Mucosa of descending colon (tissue), 3 donors: ENCODE data around the gene ENO2. TPM values are rescaled to one million over a fixed set of nuclear protein-coding genes. Genes with fewer than 3 reads are reported as not detected.

Experiments
- ATAC-seq: fragments of 200-7000 bp; cut with Tn5 transposase; one replicate; pipeline ENCODE4 v1.9.1; 2020; ENCODE audit warnings: mild to moderate bottlenecking, moderate library complexity
- DNase-seq, 3 donors: peaks; one replicate each; pipeline ENCODE4 v3.0.0-alpha.2; 2020
- H3K36me3 ChIP-seq: fragments of 200-600 bp; one replicate; pipeline ENCODE4 v1.8.0; 2021; ENCODE audit warnings: low read depth, mild to moderate bottlenecking
- H3K4me1 ChIP-seq: fragments of 200-600 bp; one replicate; pipeline ENCODE4 v1.8.0; 2021; ENCODE audit warnings: low read depth, mild to moderate bottlenecking
- H3K4me3 ChIP-seq: fragments of 200-600 bp; one replicate; pipeline ENCODE4 v1.8.0; 2021; ENCODE audit warnings: mild to moderate bottlenecking
- H3K9me3 ChIP-seq: fragments of 200-600 bp; one replicate; pipeline ENCODE4 v1.8.0; 2021; ENCODE audit warnings: mild to moderate bottlenecking
- intact Hi-C, 2 donors: fragments of 100-400 bp; cut with DNase I in 1 of 2; cut with micrococcal nuclease in 1 of 2; formaldehyde crosslinking; loops; one replicate each; pipeline versions ENCODE4 v1.11.0 to v1.11.1; 2022; cut with DNase I, micrococcal nuclease
- total RNA-seq, 3 donors: library from RNA; stranded (reverse); fragmentation: NEBNext Ultra II Directional in 2 of 3; extraction: Animal tissue kit (Norgen Biotek cat#: 25700) in 2 of 3; gene quantifications; one replicate each; pipeline versions ENCODE4 v1.2.1 to v1.2.4, GENCODE V29; 2021 to 2023
- TF ChIP-seq, protein P1 (sequence below): fragments of 200-600 bp; IDR thresholded peaks from one replicate; pipeline ENCODE4 v1.8.0; 2022; ENCODE audit warnings: antibody characterized with exemption, mild to moderate bottlenecking
- donor health status: DM: no; HTN: no; CAD: no; lungs with moderate emphysema.
- donor health status: DM: no; HTN: no; CAD: no.
- donor health status: DM: no; HTN: yes; CAD: no.

The ENO2 gene
- total RNA-seq, 3 donors from 2014 or later, result 4.5 to 67.3 (median 7.6) TPM

DNA sequence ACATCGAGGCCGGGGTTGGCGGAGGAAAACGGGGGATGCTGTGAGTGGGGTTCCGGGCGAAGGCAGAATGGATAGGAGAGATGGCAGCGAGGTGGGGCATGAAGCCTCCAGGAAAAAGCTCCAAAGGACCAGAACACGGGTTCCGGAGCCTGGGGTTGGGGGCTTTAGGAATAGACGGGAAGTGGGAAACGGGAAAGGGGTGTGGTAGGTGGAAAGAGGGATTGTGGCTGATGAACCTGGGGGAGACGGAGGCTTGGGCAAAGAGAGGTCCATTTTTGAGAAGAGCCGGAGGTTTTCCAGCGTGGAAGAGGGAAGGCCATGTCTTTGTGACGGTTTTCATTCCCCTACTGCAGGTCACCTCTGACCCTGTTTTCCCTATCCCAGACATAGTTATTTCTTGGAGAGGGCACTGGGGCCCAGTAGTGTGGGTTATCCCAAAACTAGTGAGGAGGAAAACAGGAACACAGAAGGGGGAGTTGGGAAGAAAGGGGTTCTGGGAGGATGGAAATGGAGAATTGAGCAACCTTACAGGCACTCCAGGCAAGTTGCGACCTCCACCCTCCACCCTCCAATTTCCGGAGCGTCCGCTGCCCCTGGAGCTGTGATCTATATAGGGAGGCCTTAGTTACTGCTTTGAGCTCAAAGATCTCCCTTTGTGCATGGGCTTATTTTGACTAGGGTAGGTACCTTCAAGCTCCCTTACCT, 14.5 kb downstream of the ENO2 start:
- TF ChIP-seq, protein P1, sequence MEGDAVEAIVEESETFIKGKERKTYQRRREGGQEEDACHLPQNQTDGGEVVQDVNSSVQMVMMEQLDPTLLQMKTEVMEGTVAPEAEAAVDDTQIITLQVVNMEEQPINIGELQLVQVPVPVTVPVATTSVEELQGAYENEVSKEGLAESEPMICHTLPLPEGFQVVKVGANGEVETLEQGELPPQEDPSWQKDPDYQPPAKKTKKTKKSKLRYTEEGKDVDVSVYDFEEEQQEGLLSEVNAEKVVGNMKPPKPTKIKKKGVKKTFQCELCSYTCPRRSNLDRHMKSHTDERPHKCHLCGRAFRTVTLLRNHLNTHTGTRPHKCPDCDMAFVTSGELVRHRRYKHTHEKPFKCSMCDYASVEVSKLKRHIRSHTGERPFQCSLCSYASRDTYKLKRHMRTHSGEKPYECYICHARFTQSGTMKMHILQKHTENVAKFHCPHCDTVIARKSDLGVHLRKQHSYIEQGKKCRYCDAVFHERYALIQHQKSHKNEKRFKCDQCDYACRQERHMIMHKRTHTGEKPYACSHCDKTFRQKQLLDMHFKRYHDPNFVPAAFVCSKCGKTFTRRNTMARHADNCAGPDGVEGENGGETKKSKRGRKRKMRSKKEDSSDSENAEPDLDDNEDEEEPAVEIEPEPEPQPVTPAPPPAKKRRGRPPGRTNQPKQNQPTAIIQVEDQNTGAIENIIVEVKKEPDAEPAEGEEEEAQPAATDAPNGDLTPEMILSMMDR, result no peak
- Histone ChIP-seq H3K9me3 (no peaks in the 10 kb centered on the region), H3K4me1 (peaks cover 52% of the 10 kb centered on the region), H3K36me3 (no peaks in the 10 kb centered on the region), H3K4me3 (peak overlapping the region; percentile 65)
- intact Hi-C loops, result no loop called here
- no peak for DNase-seq
- no peak for ATAC-seq

DNA sequence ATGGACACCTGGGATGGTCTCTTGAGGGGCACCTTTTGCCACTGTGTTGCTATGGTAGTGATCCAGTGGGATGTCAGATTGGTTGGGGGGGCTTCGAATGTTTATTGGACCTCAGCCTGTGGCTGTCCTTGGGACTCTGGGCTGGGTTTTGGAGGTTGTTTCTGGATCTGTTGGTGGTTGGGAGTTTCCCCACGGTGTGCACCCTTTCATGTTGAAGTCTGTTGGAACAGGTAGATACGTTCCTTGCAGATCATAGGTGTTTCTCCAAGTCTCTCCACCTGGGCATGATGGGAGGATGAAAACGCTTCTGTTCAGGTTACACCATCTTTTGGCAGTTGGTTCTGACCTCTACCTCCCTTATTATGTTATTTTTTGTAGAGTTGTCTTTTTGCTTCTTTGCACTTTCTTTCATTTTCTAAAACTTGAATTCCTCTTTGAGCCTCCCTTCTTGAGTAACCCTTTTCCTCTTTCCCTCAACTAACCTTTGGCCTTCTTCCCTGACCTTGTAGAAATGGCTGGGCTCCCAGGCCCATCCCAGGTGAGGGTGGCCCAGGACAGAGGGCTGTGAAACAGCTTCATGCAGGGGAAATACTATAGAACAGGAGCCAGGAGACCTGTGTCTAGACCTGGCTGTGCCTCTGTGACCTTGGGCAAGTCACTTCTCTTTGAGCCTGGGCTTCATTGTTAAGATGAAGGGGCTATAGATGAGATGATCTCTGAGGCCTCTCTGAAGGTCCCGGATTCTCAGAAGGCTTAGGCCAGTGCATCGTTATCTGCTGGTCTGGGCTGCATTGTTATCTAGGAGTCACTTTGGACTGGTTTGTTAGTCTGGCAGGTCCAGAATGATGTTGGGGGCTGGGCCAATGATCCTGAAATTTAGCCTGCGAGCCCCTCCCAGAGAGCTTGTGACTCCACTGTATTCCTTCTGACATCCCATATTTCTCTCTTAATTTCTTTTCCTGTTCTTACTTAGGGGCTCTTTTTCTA, 15.4 kb downstream of the ENO2 start:
- no peaks in the 10 kb centered on the region for H3K36me3 ChIP-seq
- ATAC-seq, result no peak
- H3K4me3 ChIP-seq, result no peak overlapping the region
- no peaks in the 10 kb centered on the region for H3K9me3 ChIP-seq
- intact Hi-C loops, result no loop called here
- DNase-seq, result no peak
- peaks cover 49% of the 10 kb centered on the region for H3K4me1 ChIP-seq
- TF ChIP-seq, protein P1, result no peak

DNA sequence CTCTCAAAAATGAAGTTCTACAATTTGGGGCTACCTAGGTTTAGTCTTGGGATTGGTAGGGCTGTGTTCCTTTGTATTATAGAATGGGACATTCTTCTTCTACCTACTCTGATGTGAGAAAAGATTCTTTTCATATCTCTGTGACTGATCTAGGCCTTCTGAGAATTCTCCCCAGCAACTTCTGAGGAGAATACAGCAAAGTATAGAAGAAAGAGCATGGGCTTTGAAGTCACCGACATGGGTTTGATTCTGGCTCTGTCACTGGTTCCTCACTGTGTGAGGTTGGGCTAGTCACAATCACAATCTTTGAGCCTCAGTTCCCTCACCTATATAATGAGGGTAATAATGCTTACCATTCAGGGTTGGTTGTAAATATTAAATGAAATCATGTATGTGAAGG, 18.4 kb downstream of the ENO2 start:
- intact Hi-C loops, result no loop called here
- Histone ChIP-seq H3K4me3 (no peak overlapping the region), H3K36me3 (no peaks in the 10 kb centered on the region), H3K4me1 (peaks cover 32% of the 10 kb centered on the region), H3K9me3 (no peaks in the 10 kb centered on the region)
- DNase-seq (no peak), ATAC-seq (no peak)
- TF ChIP-seq, protein P1, result no peak

DNA sequence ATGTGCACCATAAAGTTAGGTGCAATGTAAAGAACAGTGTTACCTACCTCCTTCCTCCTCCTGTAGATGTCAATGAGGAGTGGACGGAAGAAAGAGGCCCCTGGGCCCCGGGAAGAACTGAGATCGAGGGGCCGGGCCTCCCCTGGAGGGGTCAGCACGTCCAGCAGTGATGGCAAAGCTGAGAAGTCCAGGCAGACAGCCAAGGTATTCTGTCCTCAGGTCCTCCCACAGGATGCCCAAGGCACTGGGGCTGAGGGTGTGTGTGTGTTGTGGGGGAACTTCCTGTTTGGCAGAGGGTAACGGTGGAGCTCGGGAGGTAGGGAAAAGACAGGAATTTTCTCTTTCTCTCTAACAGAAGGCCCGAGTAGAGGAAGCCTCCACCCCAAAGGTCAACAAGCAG, 19.7 kb downstream of the ENO2 start:
- TF ChIP-seq, protein P1, result no peak
- H3K9me3 ChIP-seq, result no peaks in the 10 kb centered on the region
- ATAC-seq (no peak), DNase-seq (peak in 2 of 3 donors; percentile 31 to 65)
- peaks cover 37% of the 10 kb centered on the region for H3K4me1 ChIP-seq
- no peak overlapping the region for H3K4me3 ChIP-seq
- H3K36me3 ChIP-seq, result no peaks in the 10 kb centered on the region
- intact Hi-C loops, result no loop called here

DNA sequence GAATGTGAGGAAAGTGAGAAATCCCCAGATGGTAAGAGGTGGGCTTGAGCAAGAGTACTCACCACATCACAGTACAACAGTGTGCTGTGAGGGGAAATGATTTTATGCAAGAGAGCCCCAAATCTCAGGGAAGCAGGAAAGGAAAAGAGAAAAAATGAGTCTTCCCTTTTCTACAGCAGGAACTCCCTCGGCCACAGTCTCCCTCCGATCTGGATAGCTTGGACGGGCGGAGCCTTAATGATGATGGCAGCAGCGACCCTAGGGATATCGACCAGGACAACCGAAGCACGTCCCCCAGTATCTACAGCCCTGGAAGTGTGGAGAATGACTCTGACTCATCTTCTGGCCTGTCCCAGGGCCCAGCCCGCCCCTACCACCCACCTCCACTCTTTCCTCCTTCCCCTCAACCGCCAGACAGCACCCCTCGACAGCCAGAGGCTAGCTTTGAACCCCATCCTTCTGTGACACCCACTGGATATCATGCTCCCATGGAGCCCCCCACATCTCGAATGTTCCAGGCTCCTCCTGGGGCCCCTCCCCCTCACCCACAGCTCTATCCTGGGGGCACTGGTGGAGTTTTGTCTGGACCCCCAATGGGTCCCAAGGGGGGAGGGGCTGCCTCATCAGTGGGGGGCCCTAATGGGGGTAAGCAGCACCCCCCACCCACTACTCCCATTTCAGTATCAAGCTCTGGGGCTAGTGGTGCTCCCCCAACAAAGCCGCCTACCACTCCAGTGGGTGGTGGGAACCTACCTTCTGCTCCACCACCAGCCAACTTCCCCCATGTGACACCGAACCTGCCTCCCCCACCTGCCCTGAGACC, 21.2 kb downstream of the ENO2 start:
- TF ChIP-seq, protein P1, result no peak
- H3K9me3 ChIP-seq, result no peaks in the 10 kb centered on the region
- ATAC-seq, result no peak
- no peaks in the 10 kb centered on the region for H3K36me3 ChIP-seq
- no peak overlapping the region for H3K4me3 ChIP-seq
- H3K4me1 ChIP-seq, result peaks cover 35% of the 10 kb centered on the region
- peak in 2 of 3 donors; percentile 33 to 58 for DNase-seq
- intact Hi-C loops, result no loop called here
